Measurements from ENCODE around the gene XK. TPM values are rescaled to one million over a fixed set of nuclear protein-coding genes. Genes with fewer than 3 reads are reported as not detected.

The XK gene
- total and polyA plus RNA-seq, 9 of the 15 experiments (the other 6 are each of a cell fraction or from before 2014, with no cell fraction given): 4.0 to 21.6 (median 11.6) TPM

DNA sequence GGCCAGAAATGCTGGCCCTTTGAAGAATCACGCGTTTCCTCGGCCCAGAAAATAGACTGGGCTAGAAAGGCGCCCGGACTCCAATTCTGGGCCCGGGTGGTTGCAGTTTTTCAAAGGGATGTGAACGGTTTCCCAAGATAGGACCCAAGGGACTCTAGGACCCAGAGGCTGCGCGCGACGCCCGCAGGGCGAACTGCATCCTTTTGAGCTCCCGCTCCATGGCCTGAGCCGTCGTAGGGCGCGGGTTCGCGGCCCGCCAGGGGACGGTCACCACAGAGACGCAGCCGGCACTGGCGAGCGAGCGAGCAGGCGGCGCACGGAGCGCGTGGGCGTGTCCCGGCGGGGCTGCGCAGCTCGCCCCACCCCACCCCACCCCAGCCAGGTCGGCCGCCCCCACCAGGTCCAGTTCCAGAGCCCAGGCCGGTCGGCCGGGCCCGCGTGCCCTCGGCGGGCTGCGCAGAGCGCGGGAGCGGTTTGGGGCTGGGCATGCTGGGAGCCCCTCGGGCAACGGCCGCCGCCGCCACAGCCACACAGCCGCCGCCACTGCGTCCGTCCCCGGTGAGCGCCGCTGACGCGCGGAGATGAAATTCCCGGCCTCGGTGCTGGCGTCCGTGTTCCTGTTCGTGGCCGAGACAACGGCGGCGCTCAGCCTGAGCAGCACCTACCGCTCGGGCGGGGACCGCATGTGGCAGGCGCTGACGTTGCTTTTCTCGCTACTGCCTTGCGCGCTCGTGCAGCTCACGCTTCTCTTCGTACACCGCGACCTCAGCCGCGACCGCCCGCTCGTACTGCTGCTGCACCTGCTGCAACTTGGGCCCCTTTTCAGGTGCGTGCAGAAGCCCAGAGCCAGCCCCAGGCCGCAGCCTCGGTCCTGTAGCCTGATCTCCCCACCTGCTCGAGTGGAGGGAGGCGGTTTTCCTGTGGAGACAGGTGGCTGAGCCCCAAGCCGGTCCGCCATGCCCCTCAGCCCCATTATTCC lies at the start of gene XK (continued):
- TF ChIP-seq CBFA2T2 (conservative IDR thresholded peaks at IDR 0.05): no peak
- TF ChIP-seq POLR2G (IDR thresholded peaks at IDR 0.05; ENCODE audit: low read depth, low read length): peak; percentile 84
- no peak for TF ChIP-seq EZH2 (IDR thresholded peaks at IDR 0.05; ENCODE audit: borderline replicate concordance, low read depth, low read length)
- TF ChIP-seq BRF1 (IDR thresholded peaks at IDR 0.05; ENCODE audit: borderline replicate concordance, extremely low read depth, insufficient read length): no peak
- no peak for TF ChIP-seq RBM25 (IDR thresholded peaks at IDR 0.05; ENCODE audit: low read depth, low read length, severe bottlenecking)
- TF ChIP-seq RFX1 (IDR thresholded peaks at IDR 0.05): no peak; the same call in 1 of the 2 replicates
- TF ChIP-seq XRCC4 (IDR thresholded peaks at IDR 0.05; ENCODE audit: extremely low read depth, insufficient read depth, insufficient read length): no peak
- TF ChIP-seq, protein P1, sequence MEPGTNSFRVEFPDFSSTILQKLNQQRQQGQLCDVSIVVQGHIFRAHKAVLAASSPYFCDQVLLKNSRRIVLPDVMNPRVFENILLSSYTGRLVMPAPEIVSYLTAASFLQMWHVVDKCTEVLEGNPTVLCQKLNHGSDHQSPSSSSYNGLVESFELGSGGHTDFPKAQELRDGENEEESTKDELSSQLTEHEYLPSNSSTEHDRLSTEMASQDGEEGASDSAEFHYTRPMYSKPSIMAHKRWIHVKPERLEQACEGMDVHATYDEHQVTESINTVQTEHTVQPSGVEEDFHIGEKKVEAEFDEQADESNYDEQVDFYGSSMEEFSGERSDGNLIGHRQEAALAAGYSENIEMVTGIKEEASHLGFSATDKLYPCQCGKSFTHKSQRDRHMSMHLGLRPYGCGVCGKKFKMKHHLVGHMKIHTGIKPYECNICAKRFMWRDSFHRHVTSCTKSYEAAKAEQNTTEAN (CRISPR knock-in tag; IDR thresholded peaks at IDR 0.05): peak; percentile 63; the same call in 1 of the 2 replicates
- TF ChIP-seq SIN3B (IDR thresholded peaks at IDR 0.05; ENCODE audit: low read depth): 0 out of 2 replicates have a peak, but pooled peaks have one; percentile 28
- no peak for TF ChIP-seq HDAC3 (IDR thresholded peaks at IDR 0.05; ENCODE audit: borderline replicate concordance, partially characterized antibody)
- TF ChIP-seq, protein P2, sequence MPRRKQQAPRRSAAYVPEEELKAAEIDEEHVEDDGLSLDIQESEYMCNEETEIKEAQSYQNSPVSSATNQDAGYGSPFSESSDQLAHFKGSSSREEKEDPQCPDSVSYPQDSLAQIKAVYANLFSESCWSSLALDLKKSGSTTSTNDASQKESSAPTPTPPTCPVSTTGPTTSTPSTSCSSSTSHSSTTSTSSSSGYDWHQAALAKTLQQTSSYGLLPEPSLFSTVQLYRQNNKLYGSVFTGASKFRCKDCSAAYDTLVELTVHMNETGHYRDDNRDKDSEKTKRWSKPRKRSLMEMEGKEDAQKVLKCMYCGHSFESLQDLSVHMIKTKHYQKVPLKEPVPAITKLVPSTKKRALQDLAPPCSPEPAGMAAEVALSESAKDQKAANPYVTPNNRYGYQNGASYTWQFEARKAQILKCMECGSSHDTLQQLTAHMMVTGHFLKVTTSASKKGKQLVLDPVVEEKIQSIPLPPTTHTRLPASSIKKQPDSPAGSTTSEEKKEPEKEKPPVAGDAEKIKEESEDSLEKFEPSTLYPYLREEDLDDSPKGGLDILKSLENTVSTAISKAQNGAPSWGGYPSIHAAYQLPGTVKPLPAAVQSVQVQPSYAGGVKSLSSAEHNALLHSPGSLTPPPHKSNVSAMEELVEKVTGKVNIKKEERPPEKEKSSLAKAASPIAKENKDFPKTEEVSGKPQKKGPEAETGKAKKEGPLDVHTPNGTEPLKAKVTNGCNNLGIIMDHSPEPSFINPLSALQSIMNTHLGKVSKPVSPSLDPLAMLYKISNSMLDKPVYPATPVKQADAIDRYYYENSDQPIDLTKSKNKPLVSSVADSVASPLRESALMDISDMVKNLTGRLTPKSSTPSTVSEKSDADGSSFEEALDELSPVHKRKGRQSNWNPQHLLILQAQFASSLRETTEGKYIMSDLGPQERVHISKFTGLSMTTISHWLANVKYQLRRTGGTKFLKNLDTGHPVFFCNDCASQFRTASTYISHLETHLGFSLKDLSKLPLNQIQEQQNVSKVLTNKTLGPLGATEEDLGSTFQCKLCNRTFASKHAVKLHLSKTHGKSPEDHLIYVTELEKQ (CRISPR knock-in tag; IDR thresholded peaks at IDR 0.05): no peak
- TF ChIP-seq ZNF668 (CRISPR knock-in tag; IDR thresholded peaks at IDR 0.05): no peak
- TF ChIP-seq ZKSCAN1 (IDR thresholded peaks at IDR 0.05; ENCODE audit: low read depth, low read length): no peak
- no peak for TF ChIP-seq NR2C2 (CRISPR knock-in tag; IDR thresholded peaks at IDR 0.05)
- TF ChIP-seq NR2C2 (tag; IDR thresholded peaks at IDR 0.05): peak; percentile 30
- TF ChIP-seq RAD51 (IDR thresholded peaks at IDR 0.05; ENCODE audit: borderline replicate concordance, low read depth): no peak
- TF ChIP-seq LARP7 (IDR thresholded peaks at IDR 0.05): no peak
- TF ChIP-seq SUPT5H (IDR thresholded peaks at IDR 0.05): no peak
- TF ChIP-seq HMGN3 (IDR thresholded peaks at IDR 0.05; ENCODE audit: borderline replicate concordance, extremely low read depth, insufficient read length, low read depth, low read length): peak; percentile 16

Measured in K562 (cell line).